ENCODE results near the gene HPF1.

HPF1 gene

DNA sequence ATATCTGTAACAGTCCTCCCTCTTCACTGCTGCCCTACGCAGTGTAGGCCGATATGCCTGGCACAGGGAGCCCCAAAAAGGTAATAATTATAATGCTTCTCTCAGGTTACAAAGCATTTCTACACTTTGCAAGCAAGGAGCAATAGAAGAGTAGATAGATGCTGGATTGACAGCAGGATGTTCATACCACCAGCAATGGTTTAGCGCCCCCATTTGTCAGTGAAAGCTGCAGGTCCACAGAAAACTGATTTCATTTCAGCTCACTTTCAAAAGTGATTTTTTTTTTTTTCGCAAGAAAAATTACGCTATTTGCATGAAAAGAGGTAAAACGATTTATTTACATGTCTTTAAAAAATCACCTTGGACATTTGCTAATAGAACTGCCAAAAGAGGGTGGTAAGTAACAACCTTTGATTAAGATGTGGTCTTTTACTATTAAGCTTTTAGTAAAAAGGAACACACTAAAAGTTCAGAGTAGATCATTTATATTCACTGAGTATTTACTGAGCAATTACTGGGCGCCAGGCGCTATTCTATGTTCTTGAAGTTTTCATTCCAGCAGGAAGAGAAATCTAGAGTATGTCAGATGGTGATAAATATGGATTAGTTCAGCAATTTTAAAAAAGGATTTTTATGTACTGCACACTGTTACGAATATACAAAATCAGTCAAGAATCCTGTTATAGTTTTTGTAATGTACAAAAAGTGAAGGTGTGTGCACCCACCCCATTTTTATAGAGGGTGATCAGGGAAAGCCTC lies 34.4 kb downstream of the HPF1 start:
- DNase-seq (ENCODE audit: low read depth, low spot score), result no peak
- in situ Hi-C loops (cut with HindIII; ENCODE audit: low sequenced_read_pairs), result no loop called here

DNA sequence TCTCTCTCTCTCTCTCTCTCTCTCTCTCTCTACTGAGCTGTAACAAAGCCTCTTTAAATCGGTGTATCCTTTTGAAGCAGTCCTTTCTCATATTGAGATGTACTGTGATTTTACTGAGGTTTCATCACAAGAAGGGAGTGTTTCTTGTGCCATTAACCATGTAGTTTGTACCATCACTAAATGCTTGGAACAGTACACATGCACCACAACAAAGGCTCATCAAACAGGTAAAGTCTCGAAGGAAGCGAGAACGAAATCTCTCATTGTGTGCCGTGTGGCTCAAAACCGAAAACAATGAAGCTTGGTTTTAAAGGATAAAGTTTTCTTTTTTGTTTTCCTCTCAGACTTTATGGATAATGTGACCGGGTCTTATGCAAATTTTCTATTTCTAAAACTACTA lies 37.2 kb downstream of the HPF1 start:
- TF ChIP-seq, protein P1, sequence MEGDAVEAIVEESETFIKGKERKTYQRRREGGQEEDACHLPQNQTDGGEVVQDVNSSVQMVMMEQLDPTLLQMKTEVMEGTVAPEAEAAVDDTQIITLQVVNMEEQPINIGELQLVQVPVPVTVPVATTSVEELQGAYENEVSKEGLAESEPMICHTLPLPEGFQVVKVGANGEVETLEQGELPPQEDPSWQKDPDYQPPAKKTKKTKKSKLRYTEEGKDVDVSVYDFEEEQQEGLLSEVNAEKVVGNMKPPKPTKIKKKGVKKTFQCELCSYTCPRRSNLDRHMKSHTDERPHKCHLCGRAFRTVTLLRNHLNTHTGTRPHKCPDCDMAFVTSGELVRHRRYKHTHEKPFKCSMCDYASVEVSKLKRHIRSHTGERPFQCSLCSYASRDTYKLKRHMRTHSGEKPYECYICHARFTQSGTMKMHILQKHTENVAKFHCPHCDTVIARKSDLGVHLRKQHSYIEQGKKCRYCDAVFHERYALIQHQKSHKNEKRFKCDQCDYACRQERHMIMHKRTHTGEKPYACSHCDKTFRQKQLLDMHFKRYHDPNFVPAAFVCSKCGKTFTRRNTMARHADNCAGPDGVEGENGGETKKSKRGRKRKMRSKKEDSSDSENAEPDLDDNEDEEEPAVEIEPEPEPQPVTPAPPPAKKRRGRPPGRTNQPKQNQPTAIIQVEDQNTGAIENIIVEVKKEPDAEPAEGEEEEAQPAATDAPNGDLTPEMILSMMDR (IDR thresholded peaks at IDR 0.05; ENCODE audit: low read depth, low read length), result no peak
- in situ Hi-C loops (cut with HindIII; ENCODE audit: low sequenced_read_pairs), result no loop called here
- no peak for DNase-seq (ENCODE audit: low read depth, low spot score)

More for the DNA sequence above, 34.4 kb downstream of the HPF1 start:
- TF ChIP-seq, protein P1 (IDR thresholded peaks at IDR 0.05; ENCODE audit: low read depth, low read length), result peak; percentile 23
- H3K4me3 ChIP-seq (ENCODE audit: low read depth, low read length), result no peak overlapping the region

DNA sequence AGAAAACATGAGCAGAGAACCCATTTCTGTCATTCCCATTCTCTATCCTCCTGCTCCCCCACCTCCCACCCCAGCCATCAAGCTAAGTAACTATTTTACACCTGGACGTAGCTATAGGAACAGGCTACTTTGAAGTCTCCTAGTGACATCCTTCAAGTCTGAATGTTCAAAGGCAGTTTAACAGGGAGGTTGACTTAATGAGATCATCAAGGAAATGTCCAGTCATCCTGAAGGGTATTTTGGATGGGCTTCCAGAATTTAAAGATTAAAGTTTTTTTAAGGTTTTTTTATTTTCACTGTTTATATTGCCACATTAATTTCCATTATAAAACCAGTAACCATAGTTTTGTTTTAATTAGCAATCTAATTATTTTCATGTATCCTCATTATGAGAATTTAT lies 41.1 kb downstream of the HPF1 start:
- TF ChIP-seq, protein P1 (IDR thresholded peaks at IDR 0.05; ENCODE audit: low read depth, low read length), result no peak
- in situ Hi-C loops (cut with HindIII; ENCODE audit: low sequenced_read_pairs), result no loop called here
- DNase-seq (ENCODE audit: low read depth, low spot score), result peak; percentile 29
- H3K4me3 ChIP-seq (ENCODE audit: low read depth, low read length), result no peak overlapping the region

More for the DNA sequence above, 37.2 kb downstream of the HPF1 start:
- H3K4me3 ChIP-seq (ENCODE audit: low read depth, low read length), result no peak overlapping the region

DNA sequence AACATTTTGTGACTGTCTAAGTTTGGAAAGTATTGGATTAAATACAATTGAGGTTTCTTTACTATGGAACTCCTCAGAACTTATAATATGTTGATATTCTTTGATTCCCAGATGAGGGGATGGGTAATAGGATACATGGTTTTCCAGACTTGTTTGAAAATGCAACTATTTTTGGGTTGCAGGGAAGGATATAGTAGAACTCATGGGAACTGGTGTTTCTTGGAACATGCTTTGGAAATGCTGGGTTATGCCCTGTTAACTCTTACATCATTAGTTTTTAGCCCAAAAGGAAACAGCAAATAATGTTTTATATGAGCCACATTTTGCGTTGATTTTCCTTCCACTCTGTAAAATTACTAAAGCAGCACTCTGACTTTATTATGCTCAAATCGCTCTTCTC lies 41.9 kb downstream of the HPF1 start:
- TF ChIP-seq, protein P1 (IDR thresholded peaks at IDR 0.05; ENCODE audit: low read depth, low read length), result no peak
- no peak for DNase-seq (ENCODE audit: low read depth, low spot score)
- no peak overlapping the region for H3K4me3 ChIP-seq (ENCODE audit: low read depth, low read length)
- in situ Hi-C loops (cut with HindIII; ENCODE audit: low sequenced_read_pairs), result no loop called here

DNA sequence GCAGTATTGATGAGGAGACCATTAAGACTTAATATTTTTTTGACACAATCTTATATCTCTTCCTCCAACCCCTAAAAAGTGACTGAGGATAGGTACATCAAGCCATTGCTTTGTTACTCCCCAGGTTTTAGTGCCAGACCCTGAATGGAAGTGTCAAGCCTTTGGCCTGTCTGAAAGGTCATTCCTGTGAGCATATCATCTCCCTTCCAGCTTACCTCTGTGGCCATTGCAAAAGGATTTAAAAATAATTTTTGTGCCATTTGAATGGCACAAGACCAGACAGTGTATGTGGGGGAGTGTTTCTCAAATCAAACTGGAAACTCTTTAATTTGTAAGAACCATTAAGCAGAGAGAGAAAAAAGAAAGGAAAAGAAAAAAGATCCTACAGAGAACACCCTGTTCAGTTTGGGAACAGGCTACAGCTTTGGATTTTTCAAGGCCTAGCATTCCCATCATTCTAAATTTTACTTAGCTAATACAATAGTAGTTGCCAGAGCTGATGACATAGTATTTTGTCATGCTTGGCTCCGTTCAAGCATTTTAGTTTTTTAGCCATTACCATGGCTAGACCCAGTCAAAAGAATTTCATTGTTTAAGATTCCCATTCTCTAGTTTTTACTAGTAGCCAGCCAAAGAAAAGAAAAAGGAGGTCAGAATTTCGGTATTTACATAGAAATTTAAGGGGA lies 49.6 kb downstream of the HPF1 start:
- in situ Hi-C loops (cut with HindIII; ENCODE audit: low sequenced_read_pairs), result no loop called here
- no peak overlapping the region for H3K4me3 ChIP-seq (ENCODE audit: low read depth, low read length)
- DNase-seq (ENCODE audit: low read depth, low spot score), result peak; percentile 48
- TF ChIP-seq, protein P1 (IDR thresholded peaks at IDR 0.05; ENCODE audit: low read depth, low read length), result no peak

DNA sequence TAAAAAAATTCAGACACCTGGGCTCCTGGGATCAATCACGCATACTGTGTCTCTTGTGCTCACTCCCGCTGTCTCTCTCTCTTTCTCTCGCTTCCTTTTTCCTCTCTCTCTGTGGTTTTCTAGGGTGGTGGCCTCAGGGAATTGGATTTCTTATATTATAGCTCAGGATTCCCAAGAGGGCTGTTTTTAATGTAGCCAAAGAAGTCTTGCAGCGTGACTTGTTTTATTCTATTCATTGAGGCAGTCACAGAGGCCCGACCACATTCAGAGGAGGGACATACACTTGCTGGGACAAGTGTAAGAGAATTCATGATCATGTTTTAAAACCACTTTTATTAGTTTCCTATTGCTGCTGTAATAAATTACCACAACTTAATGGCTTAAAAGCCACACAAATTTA lies 59.4 kb downstream of the HPF1 start:
- in situ Hi-C loops (cut with HindIII; ENCODE audit: low sequenced_read_pairs), result no loop called here
- no peak for DNase-seq (ENCODE audit: low read depth, low spot score)
- TF ChIP-seq, protein P1 (IDR thresholded peaks at IDR 0.05; ENCODE audit: low read depth, low read length), result no peak
- H3K4me3 ChIP-seq (ENCODE audit: low read depth, low read length), result no peak overlapping the region

Measured in astrocyte of the spinal cord (primary cell).